ENCODE data around the gene ARSK. TPM values are rescaled to one million over a fixed set of nuclear protein-coding genes. Genes with fewer than 3 reads are reported as not detected.
A peak's percentile ranks its signal among the peaks of the same experiment; 100 is the strongest.

ARSK gene
- polyA plus RNA-seq, 1 donor, result 7.1 TPM

DNA sequence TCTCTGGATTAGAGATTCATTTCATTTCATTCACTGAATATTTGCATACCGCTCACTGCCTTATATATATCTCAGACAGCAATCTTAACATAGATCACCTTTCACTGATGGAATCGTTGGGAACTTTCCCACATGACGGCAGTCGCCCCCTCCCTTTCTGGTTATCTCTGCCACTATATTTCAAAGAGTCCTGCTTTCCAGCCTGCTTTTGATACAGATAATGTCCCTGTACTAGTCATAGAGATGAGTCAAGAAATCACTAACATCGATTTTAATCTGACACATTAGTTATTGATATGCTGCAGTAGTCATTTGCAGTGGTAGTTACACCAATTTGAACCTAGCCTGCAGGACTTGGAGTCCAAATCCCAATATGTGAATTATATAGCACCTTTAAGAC is 8.5 kb downstream of the ARSK start:
- no peak for DNase-seq (ENCODE audit: low read depth)

GRCh38 chr5:95564450-95564849 is 9.5 kb downstream of the ARSK start:
- peak; percentile 11 for DNase-seq (ENCODE audit: low read depth)

DNA sequence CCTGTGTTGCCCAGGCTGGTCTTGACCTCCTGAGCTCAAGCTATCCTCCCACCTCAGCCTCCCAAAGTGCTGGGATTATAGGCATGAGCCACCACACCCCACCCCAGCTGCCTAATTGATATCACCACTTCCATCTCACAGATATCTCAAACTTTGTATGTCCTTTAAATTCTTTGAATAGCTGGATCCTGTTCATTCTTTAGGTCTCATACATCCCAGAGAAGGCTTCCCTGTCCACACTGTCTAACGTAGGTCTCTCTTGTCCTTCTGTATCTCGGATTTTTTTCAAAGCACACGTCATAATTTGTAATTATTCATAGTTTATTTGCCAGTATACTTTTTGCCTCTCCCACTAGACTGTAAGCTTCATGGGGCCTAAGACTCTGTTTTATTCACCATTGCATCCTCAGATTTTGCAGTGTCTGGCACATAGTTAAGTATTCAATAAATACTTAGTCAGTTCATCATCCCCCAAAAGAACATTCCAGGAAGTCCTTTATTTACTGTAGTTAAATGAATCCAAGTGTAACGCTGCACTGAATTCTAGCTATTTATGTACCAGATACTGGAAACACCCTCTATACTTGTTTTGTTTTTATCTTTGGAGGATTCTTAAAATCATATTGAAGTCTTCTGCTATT is 10.5 kb downstream of the ARSK start:
- no peak for DNase-seq (ENCODE audit: low read depth)

GRCh38 chr5:95572016-95572415 is 17.1 kb downstream of the ARSK start:
- DNase-seq (ENCODE audit: low read depth), result no peak

DNA sequence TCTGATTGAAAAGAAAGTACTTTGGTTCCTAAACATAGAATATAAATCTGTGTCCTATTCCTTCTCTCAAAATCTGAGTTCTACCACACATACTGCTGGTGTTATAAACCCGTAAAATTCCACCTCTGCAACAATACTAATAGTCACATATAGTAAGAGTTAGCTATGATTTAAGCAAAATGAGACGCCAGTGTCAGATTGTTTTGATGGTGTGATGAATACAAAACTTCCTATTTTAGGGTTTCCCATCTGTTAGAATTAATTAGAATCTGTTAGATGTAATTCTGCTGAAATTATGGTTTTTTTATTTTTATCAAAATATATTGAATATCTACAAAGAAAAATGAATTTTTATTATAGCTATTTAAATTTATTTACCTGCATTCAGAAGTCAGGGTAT is 26.7 kb downstream of the ARSK start:
- no peak for DNase-seq (ENCODE audit: low read depth)

DNA sequence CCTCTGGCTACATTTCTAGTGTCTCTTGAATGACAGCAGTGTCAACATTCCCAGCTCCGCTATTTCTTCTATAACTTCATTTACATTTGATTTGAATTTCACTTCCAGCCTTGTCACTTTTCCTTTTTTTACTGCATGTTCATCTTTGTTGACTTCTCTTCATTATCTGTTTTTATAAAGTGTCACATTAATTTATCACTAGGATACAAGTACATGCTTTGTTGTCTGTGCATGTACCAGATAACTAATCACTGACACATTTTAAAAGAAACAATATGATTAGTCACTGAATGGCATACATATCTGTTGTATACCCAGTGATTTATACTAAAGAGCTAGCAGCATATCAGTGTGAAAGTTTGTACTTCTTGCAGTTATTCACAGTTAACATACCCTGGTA is 29.1 kb downstream of the ARSK start:
- no peak for DNase-seq (ENCODE audit: low read depth)

DNA sequence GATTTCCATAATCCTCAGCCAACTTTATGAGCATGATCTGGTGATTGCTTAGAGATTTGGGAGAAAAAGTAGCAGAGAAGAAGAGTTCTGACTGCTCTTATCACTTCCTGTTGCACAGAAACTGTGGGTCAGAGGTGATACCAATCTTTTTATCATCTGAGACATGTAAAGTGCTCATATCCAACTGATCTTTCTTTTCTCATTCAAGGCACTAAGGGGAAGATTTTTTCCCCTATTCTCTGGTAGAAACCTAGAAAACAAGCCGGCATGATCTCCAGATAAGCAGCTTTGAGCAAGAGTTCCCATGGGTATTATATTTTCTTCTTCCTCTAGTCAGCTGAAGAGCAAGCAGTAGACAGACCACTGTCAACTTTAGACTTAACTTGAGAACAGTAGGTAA is 36.0 kb downstream of the ARSK start:
- DNase-seq (ENCODE audit: low read depth), result no peak

- DNase-seq (ENCODE audit: low read depth), result no peak
Observed at GRCh38 chr5:95591490-95591901, 36.6 kb downstream of the ARSK start.

DNA sequence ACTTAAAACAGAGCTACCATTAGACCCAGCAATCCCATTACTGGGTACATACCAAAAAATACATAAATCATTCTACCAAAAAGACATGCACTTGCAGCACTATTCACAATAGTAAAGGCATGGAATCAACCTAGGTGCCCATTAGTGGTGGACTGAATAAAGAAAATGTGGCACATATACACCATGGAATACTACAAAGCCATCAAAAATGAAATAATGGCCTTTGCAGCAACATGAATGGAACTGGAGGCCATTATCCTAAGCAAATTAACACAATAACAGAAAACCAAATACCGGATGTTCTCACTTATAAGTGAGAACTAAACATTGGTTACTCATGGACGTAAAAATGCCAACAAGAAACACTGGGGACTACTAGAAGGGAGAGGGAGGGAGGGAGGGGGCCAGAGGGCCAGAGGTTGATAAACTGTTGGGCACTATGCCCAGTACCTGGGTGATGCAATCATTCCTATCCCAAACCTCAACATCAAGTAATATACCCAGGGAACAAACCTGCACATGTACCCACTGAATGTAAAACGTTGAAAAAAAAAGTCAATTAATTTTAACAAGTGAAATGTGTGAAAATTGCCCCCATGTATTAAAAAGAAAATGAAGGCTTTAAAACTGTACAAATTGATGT is 40.5 kb downstream of the ARSK start:
- no peak for DNase-seq (ENCODE audit: low read depth)

DNA sequence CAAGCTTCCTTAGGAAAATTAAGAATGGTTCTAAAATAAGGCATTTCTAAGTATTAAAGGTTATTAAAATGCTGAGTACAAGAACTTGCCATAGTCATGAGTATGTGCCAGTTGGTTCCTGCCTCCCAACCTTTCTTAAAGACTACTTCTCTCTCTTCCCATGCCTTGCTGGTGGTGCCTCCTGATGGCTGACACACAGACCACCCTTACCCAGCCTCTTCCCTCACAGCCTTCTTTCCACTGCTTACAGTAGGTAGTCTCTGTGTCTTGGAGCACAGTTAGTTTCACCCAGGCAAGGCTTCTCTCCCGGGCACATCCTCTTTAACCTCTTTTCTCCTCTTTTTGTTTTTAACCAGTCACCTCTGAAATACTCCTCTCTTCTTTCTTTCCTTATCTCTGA is 44.4 kb downstream of the ARSK start:
- no peak for DNase-seq (ENCODE audit: low read depth)

DNA sequence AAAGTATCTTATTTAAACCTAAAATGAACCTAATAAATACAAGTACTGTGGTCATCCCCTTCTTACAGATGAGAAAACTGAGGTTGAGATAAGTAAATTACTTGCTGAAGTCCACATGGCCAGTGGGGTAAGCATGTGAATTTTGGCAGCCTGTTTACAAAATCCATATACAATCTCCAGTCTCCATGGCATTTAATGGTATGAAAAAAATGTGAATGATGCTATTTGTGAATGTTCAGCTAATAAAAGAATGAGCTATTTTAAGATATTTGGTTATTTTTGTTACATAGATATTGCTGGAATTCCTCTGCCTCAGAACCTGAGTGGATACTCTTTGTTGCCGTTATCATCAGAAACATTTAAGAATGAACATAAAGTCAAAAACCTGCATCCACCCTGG is 45.7 kb downstream of the ARSK start:
- no peak for DNase-seq (ENCODE audit: low read depth)

GRCh38 chr5:95605786-95606185 is 50.9 kb downstream of the ARSK start:
- DNase-seq (ENCODE audit: low read depth), result no peak

DNA sequence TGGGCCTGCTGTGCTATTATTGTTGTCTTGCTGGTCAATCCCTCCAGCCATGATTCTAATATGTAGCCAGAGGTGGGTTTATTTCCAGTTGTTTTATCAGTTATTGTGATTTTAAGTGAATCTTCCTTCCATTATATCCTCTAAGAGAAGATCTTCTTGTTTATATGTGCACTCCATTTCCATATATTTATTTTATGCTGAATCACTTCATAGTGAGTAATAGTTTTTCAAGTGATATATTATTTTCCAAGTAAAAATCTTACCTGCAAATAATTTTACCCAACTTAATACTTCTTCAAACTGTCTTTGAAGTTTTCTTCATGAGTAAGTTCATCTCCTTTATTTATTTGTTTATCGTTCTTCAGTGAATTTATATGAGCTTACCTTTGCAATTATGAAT is 51.5 kb downstream of the ARSK start:
- DNase-seq (ENCODE audit: low read depth), result no peak

DNA sequence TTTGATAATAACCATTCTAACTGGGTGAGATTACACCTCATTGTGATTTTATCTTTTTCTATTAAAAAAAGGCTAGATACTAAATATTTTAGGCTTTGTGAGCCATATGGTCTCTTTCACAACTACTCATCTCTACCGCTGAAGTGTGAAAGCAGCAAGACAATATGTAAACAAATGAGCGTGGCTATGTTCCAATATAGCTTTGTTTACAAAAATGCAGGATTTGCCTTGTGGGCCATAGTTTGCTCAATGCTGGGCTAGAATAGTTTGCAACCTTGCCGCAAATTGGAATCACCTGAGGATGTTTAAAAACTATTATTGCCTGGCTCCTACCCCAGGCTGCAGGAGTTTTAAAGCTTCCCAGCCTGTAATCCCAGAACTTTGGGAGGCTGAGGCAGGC is 54.8 kb downstream of the ARSK start:
- DNase-seq (ENCODE audit: low read depth), result no peak

DNA sequence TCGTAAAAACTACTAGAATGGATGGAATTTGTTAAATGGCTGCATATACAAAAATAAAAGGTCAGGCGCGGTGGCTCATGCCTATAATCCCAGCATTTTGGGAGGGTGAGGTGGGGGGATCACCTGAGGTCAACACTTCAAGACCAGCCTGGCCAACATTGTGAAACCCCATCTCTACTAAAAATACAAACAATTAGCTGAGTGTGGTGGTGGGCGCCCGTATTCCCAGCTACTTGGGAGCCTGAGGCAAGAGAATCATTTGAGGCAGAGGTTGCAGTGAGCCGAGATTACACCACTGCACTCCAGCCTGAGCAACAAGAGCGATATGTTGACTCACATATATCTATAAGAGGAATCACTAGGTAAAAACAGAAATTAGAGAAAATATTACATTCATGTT is 55.6 kb downstream of the ARSK start:
- no peak for DNase-seq (ENCODE audit: low read depth)

DNA sequence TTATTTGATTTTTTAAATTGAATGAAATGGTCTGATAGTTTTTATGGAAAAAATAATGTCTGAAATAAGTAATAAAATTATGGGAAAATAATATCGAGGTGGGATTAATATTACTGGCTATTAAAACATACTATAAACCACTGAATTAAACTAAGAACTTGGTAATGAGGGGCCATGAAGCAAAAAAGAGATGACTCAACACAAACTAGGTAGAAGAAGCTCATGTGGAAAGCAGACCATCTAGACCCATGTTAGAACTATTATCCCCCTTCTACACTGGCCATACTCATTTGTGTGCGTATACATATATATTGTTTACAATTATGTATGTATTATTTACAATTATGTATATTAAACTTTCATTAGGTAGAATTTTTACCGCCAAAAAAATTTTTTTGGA is 56.5 kb downstream of the ARSK start:
- no peak for DNase-seq (ENCODE audit: low read depth)

- DNase-seq (ENCODE audit: low read depth), result no peak
Observed at GRCh38 chr5:95613514-95613913, 58.6 kb downstream of the ARSK start.

GRCh38 chr5:95615164-95615467 is 60.2 kb downstream of the ARSK start:
- no peak for DNase-seq (ENCODE audit: low read depth)

DNA sequence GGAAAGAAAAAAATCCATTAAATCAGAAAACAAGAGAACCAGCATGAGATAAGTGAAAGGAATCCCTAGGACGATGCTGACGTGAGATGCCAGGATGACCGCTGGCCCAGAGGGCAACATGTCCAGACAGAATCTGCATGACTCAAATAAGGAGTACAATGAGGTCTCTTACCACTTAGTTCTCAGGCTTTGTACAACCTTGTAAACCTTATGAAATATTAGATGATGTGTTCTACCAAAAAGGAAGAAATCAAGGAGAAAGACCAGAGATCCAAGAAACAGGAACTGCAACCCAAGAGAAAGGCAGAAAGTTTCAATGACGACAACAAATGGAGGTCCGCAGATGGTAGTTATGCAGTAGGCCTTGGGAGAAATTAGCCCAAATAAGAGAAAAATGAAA is 62.2 kb downstream of the ARSK start:
- DNase-seq (ENCODE audit: low read depth), result no peak

DNA sequence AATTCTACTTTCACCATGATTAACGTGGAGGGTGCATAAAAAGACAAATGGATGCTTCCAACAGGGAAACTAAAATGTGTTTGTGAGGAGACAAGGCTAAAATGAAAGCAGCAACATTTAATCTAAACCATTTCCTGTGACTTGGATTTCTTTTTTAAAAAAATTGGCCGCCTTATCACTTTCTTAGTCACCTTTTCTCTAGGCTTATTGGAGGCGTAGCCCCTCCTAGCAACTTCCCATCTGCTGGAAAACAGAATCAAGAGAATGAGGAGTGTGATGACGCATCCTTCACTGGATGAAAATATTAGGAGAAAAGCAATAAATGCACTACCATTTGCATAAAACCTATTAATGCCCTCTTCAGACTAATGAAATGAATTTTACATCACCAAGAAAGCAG is 64.2 kb downstream of the ARSK start:
- no peak for DNase-seq (ENCODE audit: low read depth)

GRCh38 chr5:95619514-95620029 is 64.7 kb downstream of the ARSK start:
- no peak for DNase-seq (ENCODE audit: low read depth)

GRCh38 chr5:95620030-95620869 is 65.3 kb downstream of the ARSK start, which contains the start of gene GPR150:
TSS of gene GPR150 (plus strand) at chr5:95620087. CDS start at chr5:95620276, 189 bp downstream.
- no peak for DNase-seq (ENCODE audit: low read depth)

Data from forelimb muscle (tissue), 1 donor.